ENCODE results near the gene RTF2. TPM values are rescaled to one million over a fixed set of nuclear protein-coding genes. Genes with fewer than 3 reads are reported as not detected.

Gene RTF2
- total RNA-seq, 1 donor from 2014 or later, result 66.3 TPM

GRCh38 chr20:56422824-56423189 is 45.6 kb upstream of the RTF2 start:
- no peak overlapping the region for H3K4me3 Mint-ChIP-seq (ENCODE audit: unreplicated experiment)
- DNase-seq, result no peak
- no peaks in the 10 kb centered on the region for H3K4me1 Mint-ChIP-seq (ENCODE audit: low read depth, unreplicated experiment)
- H3K27me3 Mint-ChIP-seq (ENCODE audit: unreplicated experiment), result peaks cover 6% of the 10 kb centered on the region
- no peak for TF ChIP-seq CTCF (IDR thresholded peaks at IDR 0.05; ENCODE audit: partially characterized antibody, unreplicated experiment)
- H3K9me3 Mint-ChIP-seq (ENCODE audit: unreplicated experiment), result peaks cover 2% of the 10 kb centered on the region
- no peaks in the 10 kb centered on the region for H3K36me3 Mint-ChIP-seq (ENCODE audit: unreplicated experiment)
- H3K27ac Mint-ChIP-seq (ENCODE audit: unreplicated experiment), result no peak overlapping the region

- no peak overlapping the region for H3K27ac Mint-ChIP-seq (ENCODE audit: unreplicated experiment)
- DNase-seq, result no peak
- no peak for TF ChIP-seq CTCF (IDR thresholded peaks at IDR 0.05; ENCODE audit: partially characterized antibody, unreplicated experiment)
- no peak overlapping the region for H3K4me3 Mint-ChIP-seq (ENCODE audit: unreplicated experiment)
- no peaks in the 10 kb centered on the region for H3K36me3 Mint-ChIP-seq (ENCODE audit: unreplicated experiment)
- H3K27me3 Mint-ChIP-seq (ENCODE audit: unreplicated experiment), result peaks cover 6% of the 10 kb centered on the region
- H3K9me3 Mint-ChIP-seq (ENCODE audit: unreplicated experiment), result peaks cover 2% of the 10 kb centered on the region
- no peaks in the 10 kb centered on the region for H3K4me1 Mint-ChIP-seq (ENCODE audit: low read depth, unreplicated experiment)
Measured at GRCh38 chr20:56423211-56423610, 45.2 kb upstream of the RTF2 start.

GRCh38 chr20:56423886-56424285 is 44.5 kb upstream of the RTF2 start:
- no peak for TF ChIP-seq CTCF (IDR thresholded peaks at IDR 0.05; ENCODE audit: partially characterized antibody, unreplicated experiment)
- H3K9me3 Mint-ChIP-seq (ENCODE audit: unreplicated experiment), result peaks cover 1% of the 10 kb centered on the region
- H3K27ac Mint-ChIP-seq (ENCODE audit: unreplicated experiment), result no peak overlapping the region
- no peak for DNase-seq
- no peaks in the 10 kb centered on the region for H3K36me3 Mint-ChIP-seq (ENCODE audit: unreplicated experiment)
- H3K27me3 Mint-ChIP-seq (ENCODE audit: unreplicated experiment), result peaks cover 4% of the 10 kb centered on the region
- no peak overlapping the region for H3K4me3 Mint-ChIP-seq (ENCODE audit: unreplicated experiment)
- no peaks in the 10 kb centered on the region for H3K4me1 Mint-ChIP-seq (ENCODE audit: low read depth, unreplicated experiment)

GRCh38 chr20:56424931-56425330 is 43.5 kb upstream of the RTF2 start:
- Mint-ChIP-seq H3K9me3 (ENCODE audit: unreplicated experiment) (no peaks in the 10 kb centered on the region), H3K36me3 (ENCODE audit: unreplicated experiment) (no peaks in the 10 kb centered on the region), H3K27me3 (ENCODE audit: unreplicated experiment) (peaks cover 8% of the 10 kb centered on the region), H3K4me1 (ENCODE audit: low read depth, unreplicated experiment) (no peaks in the 10 kb centered on the region), H3K27ac (ENCODE audit: unreplicated experiment) (no peak overlapping the region), H3K4me3 (ENCODE audit: unreplicated experiment) (no peak overlapping the region)
- no peak for TF ChIP-seq CTCF (IDR thresholded peaks at IDR 0.05; ENCODE audit: partially characterized antibody, unreplicated experiment)
- DNase-seq, result no peak

GRCh38 chr20:56426026-56426425 is 42.4 kb upstream of the RTF2 start:
- Mint-ChIP-seq H3K4me3 (ENCODE audit: unreplicated experiment) (no peak overlapping the region), H3K4me1 (ENCODE audit: low read depth, unreplicated experiment) (no peaks in the 10 kb centered on the region), H3K27me3 (ENCODE audit: unreplicated experiment) (peaks cover 10% of the 10 kb centered on the region), H3K9me3 (ENCODE audit: unreplicated experiment) (no peaks in the 10 kb centered on the region), H3K36me3 (ENCODE audit: unreplicated experiment) (no peaks in the 10 kb centered on the region), H3K27ac (ENCODE audit: unreplicated experiment) (no peak overlapping the region)
- no peak for DNase-seq
- no peak for TF ChIP-seq CTCF (IDR thresholded peaks at IDR 0.05; ENCODE audit: partially characterized antibody, unreplicated experiment)

Data from glutamatergic neuron (in vitro differentiated cells).